ENCODE measurements around the gene RTL1.

DNA sequence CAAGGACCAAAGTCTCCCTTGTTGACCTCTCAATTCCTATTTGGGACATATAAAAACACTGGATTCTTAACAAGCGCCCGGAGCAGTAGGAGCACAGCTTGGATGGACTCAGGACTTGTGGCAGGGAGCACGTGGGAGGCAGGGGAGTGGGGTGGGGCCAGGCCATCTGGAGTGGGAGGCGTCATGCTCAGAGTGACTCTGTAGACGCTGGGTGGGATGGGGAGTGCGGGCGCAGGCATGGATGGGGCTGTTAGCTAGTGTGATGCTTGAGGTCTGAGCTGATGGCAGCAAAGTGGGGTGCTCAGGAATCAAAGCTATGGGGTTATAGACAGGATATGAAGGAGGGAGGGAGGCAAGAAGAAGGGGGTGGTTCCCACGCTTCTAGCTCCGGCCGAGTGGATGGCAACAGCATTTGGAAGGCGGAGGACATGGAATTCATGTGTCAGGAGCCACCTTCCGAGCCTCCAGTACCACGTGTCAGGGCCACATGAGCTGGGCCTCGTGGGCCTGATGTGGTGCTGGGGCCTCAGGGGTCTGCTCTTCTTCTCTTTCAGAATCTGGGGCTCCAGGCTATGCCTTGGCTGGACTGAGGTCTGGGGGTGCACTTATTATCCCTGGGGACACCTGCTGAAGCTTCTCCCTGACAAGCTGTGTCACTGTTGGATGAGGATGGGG lies 51.4 kb downstream of the RTL1 start:
- TF ChIP-seq SMC3 (IDR thresholded peaks at IDR 0.05; ENCODE audit: low read depth, low read length) (no peak), PBX3 (IDR thresholded peaks at IDR 0.05) (no peak), NFIC (IDR thresholded peaks at IDR 0.05; ENCODE audit: borderline replicate concordance) (no peak), NRF1 (IDR thresholded peaks at IDR 0.05; ENCODE audit: low read depth, low read length) (no peak), TEAD4 (IDR thresholded peaks at IDR 0.05; ENCODE audit: borderline replicate concordance, insufficient read depth) (no peak), SIN3A (IDR thresholded peaks at IDR 0.05; ENCODE audit: borderline replicate concordance, low read depth, low read length) (no peak), EZH2phosphoT487 (IDR thresholded peaks at IDR 0.05; ENCODE audit: borderline replicate concordance, low read depth) (no peak)
- TF ChIP-seq, protein P1, sequence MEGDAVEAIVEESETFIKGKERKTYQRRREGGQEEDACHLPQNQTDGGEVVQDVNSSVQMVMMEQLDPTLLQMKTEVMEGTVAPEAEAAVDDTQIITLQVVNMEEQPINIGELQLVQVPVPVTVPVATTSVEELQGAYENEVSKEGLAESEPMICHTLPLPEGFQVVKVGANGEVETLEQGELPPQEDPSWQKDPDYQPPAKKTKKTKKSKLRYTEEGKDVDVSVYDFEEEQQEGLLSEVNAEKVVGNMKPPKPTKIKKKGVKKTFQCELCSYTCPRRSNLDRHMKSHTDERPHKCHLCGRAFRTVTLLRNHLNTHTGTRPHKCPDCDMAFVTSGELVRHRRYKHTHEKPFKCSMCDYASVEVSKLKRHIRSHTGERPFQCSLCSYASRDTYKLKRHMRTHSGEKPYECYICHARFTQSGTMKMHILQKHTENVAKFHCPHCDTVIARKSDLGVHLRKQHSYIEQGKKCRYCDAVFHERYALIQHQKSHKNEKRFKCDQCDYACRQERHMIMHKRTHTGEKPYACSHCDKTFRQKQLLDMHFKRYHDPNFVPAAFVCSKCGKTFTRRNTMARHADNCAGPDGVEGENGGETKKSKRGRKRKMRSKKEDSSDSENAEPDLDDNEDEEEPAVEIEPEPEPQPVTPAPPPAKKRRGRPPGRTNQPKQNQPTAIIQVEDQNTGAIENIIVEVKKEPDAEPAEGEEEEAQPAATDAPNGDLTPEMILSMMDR (IDR thresholded peaks at IDR 0.05), result no peak
- TF ChIP-seq, protein P2, sequence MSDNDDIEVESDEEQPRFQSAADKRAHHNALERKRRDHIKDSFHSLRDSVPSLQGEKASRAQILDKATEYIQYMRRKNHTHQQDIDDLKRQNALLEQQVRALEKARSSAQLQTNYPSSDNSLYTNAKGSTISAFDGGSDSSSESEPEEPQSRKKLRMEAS (IDR thresholded peaks at IDR 0.05; ENCODE audit: low read depth), result no peak
- TF ChIP-seq, protein P3, sequence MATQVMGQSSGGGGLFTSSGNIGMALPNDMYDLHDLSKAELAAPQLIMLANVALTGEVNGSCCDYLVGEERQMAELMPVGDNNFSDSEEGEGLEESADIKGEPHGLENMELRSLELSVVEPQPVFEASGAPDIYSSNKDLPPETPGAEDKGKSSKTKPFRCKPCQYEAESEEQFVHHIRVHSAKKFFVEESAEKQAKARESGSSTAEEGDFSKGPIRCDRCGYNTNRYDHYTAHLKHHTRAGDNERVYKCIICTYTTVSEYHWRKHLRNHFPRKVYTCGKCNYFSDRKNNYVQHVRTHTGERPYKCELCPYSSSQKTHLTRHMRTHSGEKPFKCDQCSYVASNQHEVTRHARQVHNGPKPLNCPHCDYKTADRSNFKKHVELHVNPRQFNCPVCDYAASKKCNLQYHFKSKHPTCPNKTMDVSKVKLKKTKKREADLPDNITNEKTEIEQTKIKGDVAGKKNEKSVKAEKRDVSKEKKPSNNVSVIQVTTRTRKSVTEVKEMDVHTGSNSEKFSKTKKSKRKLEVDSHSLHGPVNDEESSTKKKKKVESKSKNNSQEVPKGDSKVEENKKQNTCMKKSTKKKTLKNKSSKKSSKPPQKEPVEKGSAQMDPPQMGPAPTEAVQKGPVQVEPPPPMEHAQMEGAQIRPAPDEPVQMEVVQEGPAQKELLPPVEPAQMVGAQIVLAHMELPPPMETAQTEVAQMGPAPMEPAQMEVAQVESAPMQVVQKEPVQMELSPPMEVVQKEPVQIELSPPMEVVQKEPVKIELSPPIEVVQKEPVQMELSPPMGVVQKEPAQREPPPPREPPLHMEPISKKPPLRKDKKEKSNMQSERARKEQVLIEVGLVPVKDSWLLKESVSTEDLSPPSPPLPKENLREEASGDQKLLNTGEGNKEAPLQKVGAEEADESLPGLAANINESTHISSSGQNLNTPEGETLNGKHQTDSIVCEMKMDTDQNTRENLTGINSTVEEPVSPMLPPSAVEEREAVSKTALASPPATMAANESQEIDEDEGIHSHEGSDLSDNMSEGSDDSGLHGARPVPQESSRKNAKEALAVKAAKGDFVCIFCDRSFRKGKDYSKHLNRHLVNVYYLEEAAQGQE (IDR thresholded peaks at IDR 0.05; ENCODE audit: low read depth, low read length), result no peak
